Measurements from ENCODE around the gene QKI.

- TF ChIP-seq CTCF (IDR thresholded peaks at IDR 0.05): no peak
- TF ChIP-seq POLR2AphosphoS5 (IDR thresholded peaks at IDR 0.05): no peak
Observed at GRCh38 chr6:163394659-163395058, 19.9 kb upstream of the QKI start.

All from breast epithelium (tissue), 3 donors.